HG02885 (cell line): ENCODE measurements around the gene ZMYND10.

Experiments used
- ATAC-seq: cut with Tn5 transposase; IDR thresholded peaks from one replicate; pipeline ENCODE4 v1.9.1; 2021; ENCODE audit warnings: mild to moderate bottlenecking; ENCODE audit not compliant: unreplicated experiment, poor library complexity

Gene ZMYND10

DNA sequence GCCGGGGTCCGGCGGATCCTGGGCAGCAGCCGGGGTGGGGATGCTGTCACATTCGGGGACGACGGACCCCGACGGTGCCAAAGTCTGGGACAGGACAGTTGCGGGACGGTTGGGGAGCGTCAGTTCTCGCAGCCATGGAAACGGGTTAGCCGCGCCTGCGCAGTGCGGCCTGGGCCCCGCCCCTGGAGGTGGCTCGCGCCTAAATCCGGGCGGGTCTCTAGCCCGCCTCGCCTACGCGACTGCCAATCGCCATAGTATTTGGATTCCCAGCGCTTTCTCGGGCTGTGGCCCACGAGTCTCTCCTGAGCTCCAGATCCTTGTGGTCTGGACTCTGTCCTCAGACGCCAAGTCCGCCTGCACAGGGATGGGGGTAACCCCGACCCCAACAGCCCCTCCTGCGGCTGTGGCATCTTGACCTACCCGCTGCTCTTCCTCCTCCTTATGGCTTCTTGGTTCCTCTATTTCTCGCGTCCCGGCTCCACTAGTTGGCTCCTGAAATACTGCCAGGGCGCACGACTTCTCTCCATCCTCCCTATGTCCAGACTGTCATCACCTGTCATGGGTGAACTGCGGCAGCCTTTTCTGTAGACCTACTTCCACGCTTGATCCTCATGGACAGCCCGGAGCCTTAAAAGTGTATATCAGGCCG, at the start of gene ZMYND10:
Gene ZMYND10 (minus strand): TSS at position 147 of the 649 bp plus-strand sequence. CDS start 153 bp downstream, outside the sequence.
- no peak for ATAC-seq

DNA sequence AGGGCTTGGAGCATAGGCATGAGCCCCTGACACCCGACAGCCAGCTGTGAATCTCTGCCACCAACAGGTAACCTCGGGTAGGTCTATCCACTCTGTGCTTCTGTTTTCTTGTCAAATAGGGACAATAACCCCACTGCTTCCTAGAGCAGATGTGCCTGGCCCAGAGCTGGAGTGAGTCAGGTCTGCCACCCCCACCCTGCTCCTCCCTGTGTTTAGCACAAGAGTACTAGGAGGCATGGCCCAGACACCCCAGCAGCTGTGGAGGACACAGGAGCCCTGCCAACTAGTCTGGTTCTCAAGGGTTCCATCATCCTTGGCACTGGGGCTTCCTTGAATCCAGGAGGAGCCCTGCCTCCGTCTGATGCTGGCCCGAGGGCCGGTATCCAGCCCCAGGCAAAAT, 47.5 kb upstream of the ZMYND10 start:
- no peak for ATAC-seq

DNA sequence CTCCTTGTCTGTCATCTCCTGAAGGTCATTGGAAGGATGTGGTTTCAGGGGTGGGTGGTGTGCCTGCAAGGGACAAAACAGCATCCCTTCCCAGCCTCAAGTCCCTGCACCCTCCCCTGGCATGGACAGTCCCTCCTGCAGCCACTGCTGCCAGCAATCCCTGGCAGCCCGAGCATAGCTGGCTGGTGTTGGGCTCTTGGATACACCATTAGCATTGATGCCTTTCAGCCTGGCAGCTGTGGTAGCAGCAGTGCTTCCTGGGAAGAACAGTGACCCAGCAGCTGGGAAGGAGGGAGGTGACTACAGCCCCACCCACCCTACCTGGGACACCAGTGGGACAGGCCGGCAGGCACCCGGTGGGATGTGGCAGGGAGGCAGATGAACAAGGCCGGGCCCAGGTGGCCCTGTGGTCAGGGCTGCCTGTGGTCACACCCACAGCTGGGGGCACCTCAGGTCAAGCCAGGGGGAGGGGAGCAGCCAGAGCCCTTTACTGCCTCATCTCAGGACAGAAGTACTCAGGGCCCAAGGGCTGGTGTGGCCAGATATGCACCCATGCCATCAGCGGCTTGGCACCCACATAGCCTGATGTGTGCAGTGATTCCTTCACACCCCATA, 46.7 kb upstream of the ZMYND10 start:
- no peak for ATAC-seq

- ATAC-seq, result no peak
These were observed 45.1 kb upstream of the ZMYND10 start for GRCh38 chr3:50390508-50391224.

- ATAC-seq, result no peak
These were observed 43.9 kb upstream of the ZMYND10 start for GRCh38 chr3:50389414-50389767.

GRCh38 chr3:50388720-50389413, 43.3 kb upstream of the ZMYND10 start:
- no peak for ATAC-seq

- ATAC-seq, result no peak
These were observed 42.6 kb upstream of the ZMYND10 start for GRCh38 chr3:50388016-50388719.

DNA sequence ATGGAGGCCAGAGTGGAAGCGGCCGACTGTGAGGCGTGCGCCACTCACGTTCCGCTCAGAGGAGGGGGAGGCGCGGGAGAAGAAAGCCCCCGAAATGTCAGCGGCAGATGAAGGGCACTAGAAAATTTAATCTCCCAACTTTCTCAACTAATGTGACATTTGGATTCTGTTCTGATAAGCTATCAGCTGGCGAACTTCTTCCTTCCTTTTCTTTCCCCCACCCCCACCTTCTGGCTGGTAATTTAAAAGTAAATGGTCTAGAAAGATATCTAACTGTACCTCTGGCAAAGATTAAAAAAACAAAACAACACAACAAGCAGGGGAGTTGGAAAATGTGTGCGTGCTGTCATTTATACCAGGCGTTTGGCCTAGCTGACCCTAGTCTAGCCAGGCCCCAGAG, 40.2 kb upstream of the ZMYND10 start:
- no peak for ATAC-seq

DNA sequence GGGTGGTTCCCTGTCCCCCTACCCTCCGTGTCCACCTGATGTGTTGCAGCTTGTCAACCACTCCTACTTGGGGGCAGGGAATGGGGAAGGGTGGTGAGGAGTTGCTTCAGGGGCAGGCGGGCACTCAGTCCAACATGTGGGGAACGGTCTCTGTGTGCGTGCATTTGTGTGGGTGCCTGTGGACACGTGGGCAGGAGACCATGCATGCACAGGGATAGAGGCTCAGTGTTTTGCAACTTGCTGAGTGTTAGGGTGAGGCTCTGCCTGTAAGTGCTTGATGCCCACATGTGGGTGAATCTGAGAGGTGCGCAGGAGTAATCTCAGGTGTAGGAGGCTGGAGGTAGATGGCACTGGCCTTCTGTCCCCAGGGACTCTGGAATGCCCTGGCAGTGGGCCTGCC, 38.2 kb upstream of the ZMYND10 start:
- ATAC-seq, result no peak

DNA sequence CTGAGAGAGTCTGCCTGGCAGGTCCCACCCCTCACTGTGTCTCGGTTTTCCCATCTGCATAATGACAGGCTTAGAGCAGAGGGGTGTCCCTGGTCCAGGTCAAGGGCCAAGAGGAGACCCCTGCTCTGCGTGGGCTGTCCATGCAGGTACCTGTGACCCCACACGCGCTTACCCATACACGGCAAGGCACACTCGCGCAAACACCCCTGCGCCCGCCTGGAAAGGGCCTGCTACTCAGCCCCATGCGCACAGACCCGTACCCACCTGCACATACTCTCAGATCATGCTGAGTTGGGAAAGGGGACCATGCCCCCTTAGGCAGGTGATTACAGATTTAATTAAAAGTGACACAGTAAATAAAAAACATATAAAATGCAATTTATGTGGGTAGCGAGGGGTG, 37.2 kb upstream of the ZMYND10 start:
- no peak for ATAC-seq

GRCh38 chr3:50381383-50381782, 35.9 kb upstream of the ZMYND10 start:
- no peak for ATAC-seq

DNA sequence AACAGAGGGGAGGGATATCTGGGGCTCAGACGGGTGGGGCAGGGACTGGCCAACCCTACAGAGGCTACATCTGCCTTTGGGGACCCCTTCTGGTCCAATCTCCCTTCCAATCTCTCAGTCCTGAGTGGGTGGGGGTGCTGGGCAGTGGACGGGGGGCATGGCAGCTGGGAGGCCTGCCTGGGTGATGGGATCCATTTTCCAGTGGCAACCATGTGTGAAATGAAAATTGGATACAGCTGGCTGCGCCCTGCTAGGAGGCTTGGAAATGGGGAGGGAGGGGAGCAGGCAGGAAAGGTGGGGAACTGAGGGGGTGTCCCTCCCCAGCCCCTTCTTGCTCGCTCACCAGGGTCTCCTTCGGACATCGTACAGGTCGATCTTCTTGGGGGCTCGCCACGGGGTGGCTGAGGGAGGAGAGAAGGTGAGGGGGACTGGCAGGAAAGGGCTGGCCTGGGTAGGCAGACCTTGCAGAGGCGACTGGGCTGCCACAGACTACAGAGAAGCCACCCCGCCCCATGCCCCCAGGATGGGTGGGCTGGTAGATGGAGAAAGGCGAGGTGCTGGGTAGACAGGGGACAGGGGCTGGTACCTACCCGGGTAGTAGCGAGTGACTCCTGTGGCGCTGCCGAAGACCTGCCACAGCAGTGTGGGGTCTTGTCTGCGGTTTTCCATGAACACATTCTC, 35.0 kb upstream of the ZMYND10 start:
- no peak for ATAC-seq

- ATAC-seq, result no peak
These were observed 33.2 kb upstream of the ZMYND10 start for GRCh38 chr3:50378757-50379156.

- ATAC-seq, result no peak
These were observed 32.5 kb upstream of the ZMYND10 start for GRCh38 chr3:50378024-50378423.

GRCh38 chr3:50375258-50375931, 29.9 kb upstream of the ZMYND10 start:
- ATAC-seq, result no peak

- no peak for ATAC-seq
These were observed 29.1 kb upstream of the ZMYND10 start for GRCh38 chr3:50374363-50375257.

- no peak for ATAC-seq
These were observed 27.9 kb upstream of the ZMYND10 start for GRCh38 chr3:50373146-50374051.
